B cell (primary cell): ENCODE data around the gene XPC. TPM values are rescaled to one million over a fixed set of nuclear protein-coding genes. Genes with fewer than 3 reads are reported as not detected.

Experiments used
- ATAC-seq: fragments of 200-7000 bp; cut with Tn5 transposase; one replicate; pipeline ENCODE4 v1.10.0; 2021; ENCODE audit warnings: low read depth, mild to moderate bottlenecking, moderate number of reproducible peaks, moderate library complexity
- CTCF ChIA-PET: fragments of 350-600 bp; sonication (Branson Sonifier 250); formaldehyde crosslinking; loops from one replicate; lab custom pipeline; 2021; ENCODE audit warnings: antibody characterized with exemption, inconsistent platforms; lab: Charles Lee
- POLR2A ChIA-PET: fragments of 350-600 bp; sonication (Branson Sonifier 250); formaldehyde crosslinking; loops from one replicate; lab custom pipeline; 2021; ENCODE audit warnings: antibody characterized with exemption; lab: Charles Lee
- DNase-seq: peaks from one replicate; pipeline ENCODE4 v3.0.0; 2013
- H2AFZ ChIP-seq: 2 replicates; pipeline ENCODE4 v1.6.1; 2012; ENCODE audit warnings: mild to moderate bottlenecking, low read depth, low read length; ENCODE audit not compliant: insufficient read depth, poor library complexity, severe bottlenecking
- H3K27ac ChIP-seq, 2 donors: 1 replicate in 1 of 2; 2 replicates in 1 of 2; pipeline ENCODE4 v1.5.1; 2012 to 2013; ENCODE audit warnings: low read length in 2 of 2, mild to moderate bottlenecking in 2 of 2, moderate library complexity in 1 of 2
- H3K27me3 ChIP-seq, 4 experiments: fragments of 200-600 bp in 1 of 4; sonication (generic) in 1 of 4; replicated peaks in 1 of 4; 1 replicate in 2 of 4; 2 replicates in 2 of 4; pipeline versions ENCODE4 v1.6.1 to v1.7.0; 2013 to 2016; ENCODE audit warnings: low read length in 3 of 4, mild to moderate bottlenecking in 2 of 4, mixed read lengths in 1 of 4, moderate library complexity in 1 of 4; ENCODE audit not compliant: insufficient read depth in 4 of 4, control insufficient read depth in 3 of 4; ENCODE audit errors: control extremely low read depth in 1 of 4
- H3K36me3 ChIP-seq, 2 experiments: replicated peaks in 1 of 2; 1 replicate in 1 of 2; 2 replicates in 1 of 2; pipeline versions ENCODE4 v1.6.1 to v1.7.1; 2013; ENCODE audit warnings: low read length in 1 of 2; ENCODE audit not compliant: insufficient read depth in 2 of 2, control insufficient read depth in 1 of 2; ENCODE audit errors: control extremely low read depth in 1 of 2, extremely low read depth in 1 of 2
- H3K4me1 ChIP-seq, 2 donors: fragments of 200-600 bp in 1 of 2; sonication (generic) in 1 of 2; 1 replicate in 1 of 2; 2 replicates in 1 of 2; pipeline versions ENCODE4 v1.5.1 to v1.6.1; 2013 to 2017; ENCODE audit warnings: low read length in 2 of 2; ENCODE audit not compliant: control insufficient read depth in 2 of 2, insufficient read depth in 2 of 2
- H3K4me2 ChIP-seq: replicated peaks from 2 replicates; pipeline ENCODE3; 2012; ENCODE audit warnings: mild to moderate bottlenecking, low read depth, low read length; ENCODE audit not compliant: poor library complexity, severe bottlenecking
- H3K4me3 ChIP-seq, 5 experiments: fragments of 200-600 bp in 1 of 5; sonication (generic) in 1 of 5; 1 replicate in 3 of 5; 2 replicates in 2 of 5; pipeline versions ENCODE4 v1.5.1 to v1.7.0; 2011 to 2016; ENCODE audit warnings: low read length in 4 of 5, mild to moderate bottlenecking in 4 of 5, low read depth in 2 of 5, control low read depth in 1 of 5, moderate library complexity in 1 of 5; ENCODE audit not compliant: insufficient read depth in 1 of 5; ENCODE audit errors: control extremely low read depth in 1 of 5, extremely low read depth in 1 of 5
- H3K79me2 ChIP-seq: fragments of 200-600 bp; sonication (generic); one replicate; pipeline ENCODE4 v1.6.0; 2016; ENCODE audit warnings: low read length; ENCODE audit not compliant: control insufficient read depth, insufficient read depth
- H3K9ac ChIP-seq: fragments of 200-600 bp; sonication (generic); 2 replicates; pipeline ENCODE4 v1.6.1; 2017; ENCODE audit warnings: mild to moderate bottlenecking, low read length, moderate library complexity
- H3K9me3 ChIP-seq, 3 donors: one replicate each; pipeline versions ENCODE4 v1.6.1 to v1.7.1; 2013; ENCODE audit warnings: low read length in 2 of 3; ENCODE audit not compliant: control insufficient read depth in 2 of 3, insufficient read depth in 1 of 3; ENCODE audit errors: control extremely low read depth in 1 of 3
- H4K20me1 ChIP-seq: 2 replicates; pipeline ENCODE4 v1.6.0; 2012; ENCODE audit warnings: mild to moderate bottlenecking, low read length; ENCODE audit not compliant: insufficient read depth, control insufficient read depth, poor library complexity, severe bottlenecking
- H3K27ac Mint-ChIP-seq: one replicate; pipeline ENCODE4 v1.8.0; 2021; ENCODE audit warnings: mixed read lengths
- H3K27me3 Mint-ChIP-seq: one replicate; pipeline ENCODE4 v1.8.0; 2021; ENCODE audit warnings: mixed read lengths
- H3K4me1 Mint-ChIP-seq: one replicate; pipeline ENCODE4 v1.8.0; 2021; ENCODE audit warnings: mixed read lengths
- H3K4me3 Mint-ChIP-seq: one replicate; pipeline ENCODE4 v1.8.0; 2021; ENCODE audit warnings: mixed read lengths
- H3K9me3 Mint-ChIP-seq: one replicate; pipeline ENCODE4 v1.8.0; 2022; ENCODE audit warnings: mixed read lengths; ENCODE audit not compliant: insufficient read depth
- EZH2 ChIP-seq: IDR thresholded peaks from 2 replicates; pipeline ENCODE4 v1.6.1; 2012; ENCODE audit warnings: borderline replicate concordance, low read depth, mild to moderate bottlenecking, moderate library complexity, low read length; ENCODE audit not compliant: insufficient read depth, poor library complexity, severe bottlenecking
- WGBS: methylation state at CpG from one replicate; pipeline ENCODE4 v1.1.5; 2013; ENCODE audit warnings: missing lambda C conversion rate; ENCODE audit not compliant: insufficient coverage; 5-methylcytosine and 5-hydroxymethylcytosine counted together
- intact Hi-C: fragments of 100-400 bp; cut with micrococcal nuclease; formaldehyde crosslinking; loops from one replicate; pipeline ENCODE4 v1.10.0; 2022
- polyA plus RNA-seq: library from polyadenylated mRNA; depleted of rRNA; stranded (reverse); fragments of >200 nt; gene quantifications from 2 replicates; pipeline ENCODE4 v1.2.3, GENCODE V29; 2012
- total RNA-seq, 2 donors: library from RNA; stranded (reverse); fragments of 120-200 nt in 1 of 2; gene quantifications; 1 replicate in 1 of 2; 2 replicates in 1 of 2; pipeline versions ENCODE4 v1.2.3 to v1.2.4, GENCODE V29; 2013 to 2022
- TF ChIP-seq, protein P1 (sequence below): fragments of 200-600 bp; IDR thresholded peaks from one replicate; pipeline ENCODE4 v1.8.0; 2022; ENCODE audit warnings: antibody characterized with exemption, mild to moderate bottlenecking

The XPC gene
- total and polyA plus RNA-seq, 2 donors (not counting 1 experiment from before 2014, with no cell fraction given), result 22.5 to 67.6 TPM

DNA sequence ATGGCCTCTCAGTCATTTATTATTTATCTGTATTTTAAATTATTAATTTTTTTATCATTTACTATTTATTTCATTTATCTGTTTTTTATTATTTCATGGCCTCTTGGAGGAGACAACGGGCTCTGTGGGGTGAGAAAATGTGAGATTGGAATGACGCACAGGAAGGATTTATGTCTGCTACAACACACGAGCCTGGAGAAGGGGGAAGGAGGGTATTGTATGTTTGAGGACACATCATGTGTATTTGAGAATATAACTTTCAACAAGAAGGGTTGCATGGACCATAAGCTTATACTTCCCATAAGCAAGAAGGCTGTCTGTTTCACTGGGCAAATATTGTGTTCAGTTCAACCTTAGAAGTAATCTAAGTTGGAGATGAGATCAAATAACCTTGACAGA lies 31.9 kb upstream of the XPC start:
- H3K27me3 ChIP-seq, result no peaks in the 10 kb centered on the region
- H3K27ac ChIP-seq, result no peak overlapping the region
- Mint-ChIP-seq H3K4me3 (no peak overlapping the region), H3K27me3 (no peaks in the 10 kb centered on the region), H3K9me3 (no peaks in the 10 kb centered on the region), H3K27ac (no peak overlapping the region), H3K4me1 (no peaks in the 10 kb centered on the region)
- H3K4me1 ChIP-seq, result no peaks in the 10 kb centered on the region
- no peaks in the 10 kb centered on the region for H4K20me1 ChIP-seq
- H3K79me2 ChIP-seq, result no peaks in the 10 kb centered on the region
- no peak for TF ChIP-seq EZH2
- TF ChIP-seq, protein P1, sequence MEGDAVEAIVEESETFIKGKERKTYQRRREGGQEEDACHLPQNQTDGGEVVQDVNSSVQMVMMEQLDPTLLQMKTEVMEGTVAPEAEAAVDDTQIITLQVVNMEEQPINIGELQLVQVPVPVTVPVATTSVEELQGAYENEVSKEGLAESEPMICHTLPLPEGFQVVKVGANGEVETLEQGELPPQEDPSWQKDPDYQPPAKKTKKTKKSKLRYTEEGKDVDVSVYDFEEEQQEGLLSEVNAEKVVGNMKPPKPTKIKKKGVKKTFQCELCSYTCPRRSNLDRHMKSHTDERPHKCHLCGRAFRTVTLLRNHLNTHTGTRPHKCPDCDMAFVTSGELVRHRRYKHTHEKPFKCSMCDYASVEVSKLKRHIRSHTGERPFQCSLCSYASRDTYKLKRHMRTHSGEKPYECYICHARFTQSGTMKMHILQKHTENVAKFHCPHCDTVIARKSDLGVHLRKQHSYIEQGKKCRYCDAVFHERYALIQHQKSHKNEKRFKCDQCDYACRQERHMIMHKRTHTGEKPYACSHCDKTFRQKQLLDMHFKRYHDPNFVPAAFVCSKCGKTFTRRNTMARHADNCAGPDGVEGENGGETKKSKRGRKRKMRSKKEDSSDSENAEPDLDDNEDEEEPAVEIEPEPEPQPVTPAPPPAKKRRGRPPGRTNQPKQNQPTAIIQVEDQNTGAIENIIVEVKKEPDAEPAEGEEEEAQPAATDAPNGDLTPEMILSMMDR, result no peak
- CTCF ChIA-PET, result no interaction called here
- POLR2A ChIA-PET, result no interaction called here
- H3K9me3 ChIP-seq, result no peaks in the 10 kb centered on the region
- no peak overlapping the region for H3K9ac ChIP-seq
- WGBS, result 89% methylated on average over 3 of the region's 3 CpGs
- intact Hi-C loops, result no loop called here
- no peak overlapping the region for H3K4me3 ChIP-seq
- ATAC-seq, result no peak
- no peaks in the 10 kb centered on the region for H3K36me3 ChIP-seq
- DNase-seq, result no peak
- H2AFZ ChIP-seq, result no peak overlapping the region
- no peak overlapping the region for H3K4me2 ChIP-seq

DNA sequence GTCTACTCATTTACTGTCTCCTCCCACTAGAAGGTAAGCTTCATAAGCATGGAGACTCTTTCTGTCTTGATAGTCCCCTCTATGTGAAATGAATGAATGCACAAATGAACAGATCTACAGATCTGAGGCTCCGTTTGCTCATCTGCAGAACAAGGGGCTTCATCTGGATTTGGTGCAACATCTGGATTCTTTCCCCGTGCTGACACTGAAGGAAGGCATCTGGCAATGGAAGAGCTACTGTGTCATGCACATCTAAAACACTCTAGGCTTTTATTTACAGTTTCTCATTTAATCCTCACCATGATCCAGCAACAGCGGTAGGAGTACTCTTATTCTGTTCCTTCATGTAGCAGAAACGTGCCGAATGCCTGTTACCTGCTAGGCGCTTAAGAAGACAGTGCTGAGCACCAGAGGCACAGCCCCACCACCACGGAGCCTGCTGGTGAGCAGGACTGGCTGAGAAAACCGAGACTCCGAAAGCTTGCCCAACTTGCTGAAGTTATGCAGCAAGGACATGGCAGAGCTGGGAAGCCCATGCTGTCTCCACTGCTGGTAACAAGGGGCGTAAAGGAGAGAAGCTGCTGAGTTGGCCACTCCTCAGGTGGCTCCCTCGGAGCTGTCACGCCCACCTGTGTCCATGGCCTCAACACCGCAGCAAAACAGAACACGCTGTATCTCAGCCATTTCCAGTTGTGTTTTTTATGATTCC lies 31.3 kb upstream of the XPC start:
- ATAC-seq (no peak), DNase-seq (no peak)
- CTCF ChIA-PET, result no interaction called here
- Histone ChIP-seq H3K9ac (no peak overlapping the region), H3K4me1 (no peaks in the 10 kb centered on the region), H3K79me2 (no peaks in the 10 kb centered on the region), H3K4me3 (no peak overlapping the region), H4K20me1 (no peaks in the 10 kb centered on the region), H2AFZ (no peak overlapping the region), H3K4me2 (no peak overlapping the region), H3K9me3 (no peaks in the 10 kb centered on the region), H3K36me3 (no peaks in the 10 kb centered on the region), H3K27ac (no peak overlapping the region), H3K27me3 (no peaks in the 10 kb centered on the region)
- Mint-ChIP-seq H3K4me3 (no peak overlapping the region), H3K9me3 (no peaks in the 10 kb centered on the region), H3K27ac (no peak overlapping the region), H3K4me1 (no peaks in the 10 kb centered on the region), H3K27me3 (no peaks in the 10 kb centered on the region)
- POLR2A ChIA-PET, result no interaction called here
- TF ChIP-seq, protein P1, result no peak
- TF ChIP-seq EZH2, result no peak
- intact Hi-C loops, result no loop called here
- 93% methylated on average over 12 of the region's 14 CpGs for WGBS
